ENCODE measurements around the gene KPNB1. TPM values are rescaled to one million over a fixed set of nuclear protein-coding genes. Genes with fewer than 3 reads are reported as not detected.

The KPNB1 gene
- total and polyA plus RNA-seq, 2 experiments from 2014 or later, result 59.5 to 423 TPM

DNA sequence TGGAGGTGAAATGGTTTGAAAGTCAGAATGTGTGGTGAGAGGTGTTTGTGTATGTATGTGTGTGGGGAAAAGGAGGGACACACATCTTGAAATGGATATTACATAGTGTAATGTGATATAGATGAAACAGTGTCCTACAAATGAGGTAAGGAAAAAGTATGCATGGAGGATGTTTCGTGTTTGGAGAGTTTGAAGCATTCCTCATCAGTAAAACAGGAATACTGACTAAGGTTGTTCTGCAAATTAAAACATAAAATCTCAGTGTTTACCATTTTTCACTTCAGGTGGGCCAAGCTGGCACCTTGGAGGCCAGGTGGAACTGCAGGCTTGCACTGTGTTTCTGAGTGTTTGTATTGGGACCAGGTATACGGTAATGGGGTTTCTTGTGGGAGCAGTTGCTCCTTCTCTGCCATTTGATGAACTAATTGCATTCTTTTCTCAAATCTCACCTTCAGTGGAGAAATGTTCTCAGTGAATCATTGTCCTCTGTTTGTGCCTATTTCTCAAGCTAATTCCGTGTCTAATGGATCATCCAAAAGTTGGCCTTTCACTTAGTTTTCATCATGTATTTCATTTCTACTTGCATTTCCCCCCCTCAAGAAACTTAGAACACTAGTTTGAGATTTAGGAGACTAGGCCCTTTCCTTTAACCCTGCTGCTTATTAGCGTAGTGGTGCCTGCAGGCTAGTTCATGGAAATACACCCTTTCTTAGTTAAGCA lies 36.0 kb downstream of the KPNB1 start:
- no peaks in the 10 kb centered on the region for H3K27me3 ChIP-seq (replicated peaks; ENCODE audit: insufficient read depth)
- H2AFZ ChIP-seq, result no peak overlapping the region
- peak overlapping the region; percentile 60 for H3K4me2 ChIP-seq (ENCODE audit: unreplicated experiment)
- H3K9ac ChIP-seq, result peak overlapping the region; percentile 67
- peak overlapping the region; percentile 91 for H3K27ac ChIP-seq
- no peak overlapping the region for H3K4me3 ChIP-seq
- peaks cover 48% of the 10 kb centered on the region for H3K4me1 ChIP-seq (ENCODE audit: insufficient read depth)
- peaks cover 31% of the 10 kb centered on the region for H3K36me3 ChIP-seq (ENCODE audit: low read depth)
- peaks cover 12% of the 10 kb centered on the region for H3K79me2 ChIP-seq (ENCODE audit: insufficient read depth)
- WGBS, 2 experiments (ENCODE audit: low coverage in 1 of 2, low lambda C conversion rate in 2 of 2, missing lambda C conversion rate in 2 of 2), result 38 to 46% methylated on average over 4 of the region's 4 CpGs
- H4K20me1 ChIP-seq (ENCODE audit: insufficient read depth), result no peaks in the 10 kb centered on the region
- H3F3A ChIP-seq (ENCODE audit: insufficient read depth), result peaks cover 73% of the 10 kb centered on the region
- no peaks in the 10 kb centered on the region for H3K9me3 ChIP-seq (ENCODE audit: low read depth)
- in situ Hi-C loops (cut with MboI), result no loop called here
- peak; percentile 80 for DNase-seq
- TF ChIP-seq EZH2 (IDR thresholded peaks at IDR 0.05; ENCODE audit: insufficient read depth, poor library complexity, severe bottlenecking), result no peak
- TF ChIP-seq EZH2phosphoT487 (IDR thresholded peaks at IDR 0.05; ENCODE audit: insufficient read depth, low read depth), result no peak
- no peaks in the 10 kb centered on the region for H3K9me2 ChIP-seq (ENCODE audit: insufficient read depth)

DNA sequence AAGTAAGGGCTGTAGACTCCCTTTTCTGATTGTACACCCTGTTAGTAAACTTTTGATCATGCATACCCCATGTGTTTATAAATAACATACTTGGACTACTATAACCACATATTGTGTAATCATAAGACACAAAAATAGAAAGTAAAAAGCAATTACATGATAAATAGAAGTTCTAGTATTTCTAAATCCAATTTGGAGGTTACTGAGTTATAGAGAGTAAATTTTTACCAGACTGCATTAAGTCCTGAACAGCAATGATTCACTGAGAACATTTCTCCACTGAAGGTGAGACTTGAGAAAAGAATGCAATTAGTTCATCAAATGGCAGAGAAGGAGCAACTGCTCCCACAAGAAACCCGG lies 36.5 kb downstream of the KPNB1 start:
- Histone ChIP-seq H3K4me2 (ENCODE audit: unreplicated experiment) (peak overlapping the region; percentile 60), H3K9ac (peak overlapping the region; percentile 67), H3K36me3 (ENCODE audit: low read depth) (peaks cover 28% of the 10 kb centered on the region), H3K9me3 (ENCODE audit: low read depth) (no peaks in the 10 kb centered on the region), H2AFZ (no peak overlapping the region), H3F3A (ENCODE audit: insufficient read depth) (peaks cover 68% of the 10 kb centered on the region), H3K4me3 (no peak overlapping the region), H3K27ac (peak overlapping the region; percentile 91), H3K79me2 (ENCODE audit: insufficient read depth) (peaks cover 11% of the 10 kb centered on the region), H3K9me2 (ENCODE audit: insufficient read depth) (no peaks in the 10 kb centered on the region), H3K27me3 (replicated peaks; ENCODE audit: insufficient read depth) (no peaks in the 10 kb centered on the region), H3K4me1 (ENCODE audit: insufficient read depth) (peaks cover 48% of the 10 kb centered on the region), H4K20me1 (ENCODE audit: insufficient read depth) (no peaks in the 10 kb centered on the region)
- in situ Hi-C loops (cut with MboI), result no loop called here
- WGBS, 2 experiments (ENCODE audit: low coverage in 1 of 2, low lambda C conversion rate in 2 of 2, missing lambda C conversion rate in 2 of 2), result 23 to 27% methylated on average over 1 of the region's 1 CpG
- peak; percentile 86 for DNase-seq
- TF ChIP-seq EZH2 (IDR thresholded peaks at IDR 0.05; ENCODE audit: insufficient read depth, poor library complexity, severe bottlenecking) (no peak), EZH2phosphoT487 (IDR thresholded peaks at IDR 0.05; ENCODE audit: insufficient read depth, low read depth) (0 out of 2 replicates have a peak, but pooled peaks have one; percentile 20)

DNA sequence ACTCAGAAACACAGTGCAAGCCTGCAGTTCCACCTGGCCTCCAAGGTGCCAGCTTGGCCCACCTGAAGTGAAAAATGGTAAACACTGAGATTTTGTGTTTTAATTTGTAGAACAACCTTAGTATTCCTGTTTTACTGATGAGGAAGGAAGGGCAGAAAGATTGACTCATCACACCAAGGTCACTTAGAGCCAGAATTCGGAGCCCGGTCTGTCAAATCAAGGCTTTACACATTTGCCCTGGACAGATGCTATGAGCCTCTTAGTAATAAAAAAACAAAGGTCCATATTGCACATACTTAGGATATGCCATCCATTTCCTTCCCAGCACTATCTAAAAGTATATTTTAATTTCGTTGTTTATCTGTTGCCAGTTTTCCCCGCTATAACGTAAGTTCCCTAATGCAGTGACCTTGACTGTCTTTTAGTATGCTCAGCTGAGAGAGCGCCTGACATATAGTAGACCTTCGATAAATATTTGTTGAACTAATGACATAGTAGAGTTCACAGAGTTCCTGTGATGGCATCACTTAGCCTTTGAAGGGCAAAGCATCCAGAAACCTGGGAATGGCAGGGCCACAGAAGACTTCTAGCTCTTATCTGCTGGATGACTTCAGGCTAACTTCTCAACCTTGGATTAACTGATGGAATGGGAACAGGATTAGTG lies 37.1 kb downstream of the KPNB1 start:
- no peaks in the 10 kb centered on the region for H3K9me2 ChIP-seq (ENCODE audit: insufficient read depth)
- in situ Hi-C loops (cut with MboI), result no loop called here
- H4K20me1 ChIP-seq (ENCODE audit: insufficient read depth), result no peaks in the 10 kb centered on the region
- H3K4me2 ChIP-seq (ENCODE audit: unreplicated experiment), result peak overlapping the region; percentile 60
- no peak overlapping the region for H2AFZ ChIP-seq
- peak; percentile 86 for DNase-seq
- no peaks in the 10 kb centered on the region for H3K9me3 ChIP-seq (ENCODE audit: low read depth)
- no peaks in the 10 kb centered on the region for H3K27me3 ChIP-seq (replicated peaks; ENCODE audit: insufficient read depth)
- peaks cover 64% of the 10 kb centered on the region for H3F3A ChIP-seq (ENCODE audit: insufficient read depth)
- H3K27ac ChIP-seq, result peak overlapping the region; percentile 91
- TF ChIP-seq EZH2phosphoT487 (IDR thresholded peaks at IDR 0.05; ENCODE audit: insufficient read depth, low read depth), result no peak
- no peak for TF ChIP-seq EZH2 (IDR thresholded peaks at IDR 0.05; ENCODE audit: insufficient read depth, poor library complexity, severe bottlenecking)
- H3K4me3 ChIP-seq, result no peak overlapping the region
- peaks cover 48% of the 10 kb centered on the region for H3K4me1 ChIP-seq (ENCODE audit: insufficient read depth)
- H3K9ac ChIP-seq, result peak overlapping the region; percentile 67
- WGBS, 2 experiments (ENCODE audit: low coverage in 1 of 2, low lambda C conversion rate in 2 of 2, missing lambda C conversion rate in 2 of 2), result 68 to 70% methylated on average over 7 of the region's 7 CpGs
- H3K36me3 ChIP-seq (ENCODE audit: low read depth), result peaks cover 22% of the 10 kb centered on the region
- H3K79me2 ChIP-seq (ENCODE audit: insufficient read depth), result peaks cover 10% of the 10 kb centered on the region

- Histone ChIP-seq H3K36me3 (ENCODE audit: low read depth) (peaks cover 17% of the 10 kb centered on the region), H3K9me3 (ENCODE audit: low read depth) (no peaks in the 10 kb centered on the region), H3K4me1 (ENCODE audit: insufficient read depth) (peaks cover 48% of the 10 kb centered on the region), H4K20me1 (ENCODE audit: insufficient read depth) (no peaks in the 10 kb centered on the region), H3K9ac (peak overlapping the region; percentile 67; the same call in 1 of the 2 replicates), H3K9me2 (ENCODE audit: insufficient read depth) (no peaks in the 10 kb centered on the region), H3K27me3 (replicated peaks; ENCODE audit: insufficient read depth) (no peaks in the 10 kb centered on the region), H3K27ac (peak overlapping the region; percentile 91), H2AFZ (no peak overlapping the region), H3K79me2 (ENCODE audit: insufficient read depth) (0 out of 2 replicates have a peak, but pooled peaks cover 4% of the 10 kb centered on the region), H3K4me2 (ENCODE audit: unreplicated experiment) (no peak overlapping the region), H3F3A (ENCODE audit: insufficient read depth) (peaks cover 59% of the 10 kb centered on the region), H3K4me3 (no peak overlapping the region)
- DNase-seq, result no peak
- TF ChIP-seq EZH2phosphoT487 (IDR thresholded peaks at IDR 0.05; ENCODE audit: insufficient read depth, low read depth) (no peak), EZH2 (IDR thresholded peaks at IDR 0.05; ENCODE audit: insufficient read depth, poor library complexity, severe bottlenecking) (no peak)
- in situ Hi-C loops (cut with MboI), result no loop called here
These were observed 37.6 kb downstream of the KPNB1 start for GRCh38 chr17:47687328-47687690.
